Endothelial cell of umbilical vein (primary cell): Measurements from ENCODE around the gene ITPR2. TPM values are rescaled to one million over a fixed set of nuclear protein-coding genes. Genes with fewer than 3 reads are reported as not detected.

Experiments
- BruUV-seq: library from RNA; stranded (reverse); fragments of 400-500 nt; replicated peaks from 2 replicates; lab custom pipeline; 2021; lab: Mats Ljungman, UMichigan
- CTCF ChIA-PET: fragments of 300-600, 350-600 bp; sonication (Branson Sonifier 250); formaldehyde crosslinking; loops from one replicate; lab custom pipeline; 2021; ENCODE audit warnings: antibody characterized with exemption, inconsistent platforms; lab: Charles Lee
- POLR2A ChIA-PET: fragments of 300-600, 350-600 bp; sonication (Branson Sonifier 250); formaldehyde crosslinking; loops from one replicate; lab custom pipeline; 2021; ENCODE audit warnings: antibody characterized with exemption, inconsistent platforms; lab: Charles Lee
- DNase-seq: peaks from one replicate; pipeline ENCODE4 v3.0.0-alpha.2; 2011; ENCODE audit warnings: low read depth, low spot score
- FAIRE-seq: peaks from 2 replicates; lab custom pipeline; 2011; peaks lifted over from hg19 to GRCh38; lab: Jason Lieb, UNC
- H2AFZ ChIP-seq: 2 replicates; pipeline ENCODE4 v1.6.0; 2012; ENCODE audit warnings: low read depth, low read length, control low read depth, inconsistent platforms
- H3K27ac ChIP-seq: 2 replicates; pipeline ENCODE4 v1.5.1; 2011; ENCODE audit warnings: low read depth, mild to moderate bottlenecking, control low read depth, low read length, moderate library complexity; ENCODE audit not compliant: insufficient read depth
- H3K27me3 ChIP-seq, 2 experiments: 2 replicates each; pipeline versions ENCODE4 v1.6.0 to v1.6.1; 2011; ENCODE audit warnings: low read length in 2 of 2, mixed read lengths in 1 of 2; ENCODE audit not compliant: control insufficient read depth in 2 of 2, insufficient read depth in 2 of 2
- H3K36me3 ChIP-seq, 2 experiments: 2 replicates in 1 of 2; 3 replicates in 1 of 2; pipeline ENCODE4 v1.5.1; 2011; ENCODE audit warnings: low read length in 2 of 2, mild to moderate bottlenecking in 1 of 2, moderate library complexity in 1 of 2; ENCODE audit not compliant: control insufficient read depth in 2 of 2, insufficient read depth in 2 of 2; ENCODE audit errors: extremely low read depth in 1 of 2
- H3K4me1 ChIP-seq: 3 replicates; pipeline ENCODE4 v1.5.1; 2011; ENCODE audit warnings: mild to moderate bottlenecking, low read length; ENCODE audit not compliant: control insufficient read depth, insufficient read depth; ENCODE audit errors: extremely low read depth
- H3K4me2 ChIP-seq: 2 replicates; pipeline ENCODE4 v1.6.1; 2011; ENCODE audit warnings: low read length, control low read depth, mixed read lengths; ENCODE audit not compliant: insufficient read depth
- H3K4me3 ChIP-seq, 3 experiments: fragments of 200-600 bp in 1 of 3; sonication (generic), shearing (Covaris generic) in 1 of 3; replicated peaks in 1 of 3; 2 replicates each; pipeline ENCODE4 v1.5.1; 2011 to 2016; ENCODE audit warnings: control low read depth in 3 of 3, low read length in 3 of 3, mild to moderate bottlenecking in 2 of 3, inconsistent platforms in 1 of 3, low read depth in 1 of 3, moderate library complexity in 1 of 3; ENCODE audit not compliant: insufficient read depth in 1 of 3
- H3K79me2 ChIP-seq: 2 replicates; pipeline ENCODE4 v1.6.0; 2012; ENCODE audit warnings: low read length, inconsistent platforms; ENCODE audit not compliant: control insufficient read depth, insufficient read depth
- H3K9ac ChIP-seq: replicated peaks from 2 replicates; pipeline ENCODE3; 2011; ENCODE audit warnings: low read length, control low read depth; ENCODE audit not compliant: insufficient read depth; ENCODE audit errors: extremely low read depth
- H3K9me1 ChIP-seq: replicated peaks from 3 replicates; pipeline ENCODE4 v1.6.0; 2011; ENCODE audit warnings: mild to moderate bottlenecking, low read length; ENCODE audit not compliant: control insufficient read depth, insufficient read depth; ENCODE audit errors: extremely low read depth
- H3K9me3 ChIP-seq: replicated peaks from 2 replicates; pipeline ENCODE4 v1.5.1; 2012; ENCODE audit warnings: low read length, inconsistent platforms; ENCODE audit not compliant: control insufficient read depth, insufficient read depth
- H4K20me1 ChIP-seq: replicated peaks from 2 replicates; pipeline ENCODE3; 2011; ENCODE audit warnings: mild to moderate bottlenecking, low read length; ENCODE audit not compliant: control insufficient read depth, insufficient read depth; ENCODE audit errors: extremely low read depth
- CTCF ChIP-seq, 2 donors: IDR thresholded peaks; 1 replicate in 1 of 2; 2 replicates in 1 of 2; pipeline ENCODE4 v1.5.1; 2011; ENCODE audit warnings: low read length in 2 of 2, mild to moderate bottlenecking in 2 of 2, moderate library complexity in 2 of 2, control low read depth in 1 of 2, inconsistent platforms in 1 of 2, low read depth in 1 of 2; ENCODE audit not compliant: insufficient read depth in 1 of 2; ENCODE audit errors: extremely low read depth in 1 of 2
- EZH2 ChIP-seq: IDR thresholded peaks from 2 replicates; pipeline ENCODE4 v1.6.1; 2012; ENCODE audit warnings: borderline replicate concordance, low read depth, mild to moderate bottlenecking, moderate library complexity, low read length, inconsistent platforms; ENCODE audit not compliant: severe bottlenecking
- FOS ChIP-seq: IDR thresholded peaks from 2 replicates; pipeline ENCODE4 v1.6.1; 2011; ENCODE audit warnings: mild to moderate bottlenecking, low read length, moderate library complexity, borderline replicate concordance; ENCODE audit not compliant: insufficient read depth
- GATA2 ChIP-seq: IDR thresholded peaks from 2 replicates; pipeline ENCODE4 v1.7.0; 2011; ENCODE audit warnings: low read depth, mild to moderate bottlenecking, moderate library complexity, mixed read lengths, low read length; ENCODE audit not compliant: insufficient read length, insufficient read depth
- JUN ChIP-seq: IDR thresholded peaks from 2 replicates; pipeline ENCODE4 v1.6.1; 2011; ENCODE audit warnings: borderline replicate concordance, low read depth; ENCODE audit not compliant: insufficient read length, insufficient read depth
- MAX ChIP-seq: IDR thresholded peaks from 2 replicates; pipeline ENCODE4 v1.6.1; 2011; ENCODE audit not compliant: insufficient read depth, insufficient read length
- MYC ChIP-seq: IDR thresholded peaks from one replicate; pipeline ENCODE4 v1.6.1; 2011; ENCODE audit warnings: mild to moderate bottlenecking, low read depth, low read length
- POLR2A ChIP-seq: IDR thresholded peaks from 2 replicates; pipeline ENCODE4 v1.6.1; 2012; ENCODE audit warnings: low read depth, mild to moderate bottlenecking, control low read depth, low read length
- POLR2AphosphoS5 ChIP-seq: IDR thresholded peaks from 2 replicates; pipeline ENCODE4 v1.6.1; 2012; ENCODE audit warnings: low read depth, mild to moderate bottlenecking, control low read depth, low read length, moderate library complexity; ENCODE audit not compliant: insufficient read depth
- dilution Hi-C: fragments of 300-500 bp; cut with MboI; formaldehyde crosslinking; loops from one replicate; pipeline ENCODE4 v1.15.0; 2019; ENCODE audit warnings: low sequenced_read_pairs; ENCODE audit not compliant: extremely low pct_ligation_motif_present
- intact Hi-C: fragments of 100-400 bp; cut with micrococcal nuclease; formaldehyde crosslinking; loops from one replicate; pipeline ENCODE4 v1.10.0; 2022
- polyA plus RNA-seq, 4 experiments: library from polyadenylated mRNA; depleted of rRNA in 3 of 4; stranded (reverse) in 3 of 4; unstranded in 1 of 4; fragments of >200 nt; gene quantifications; 2 replicates each; pipeline versions ENCODE4 v1.2.1 to v1.2.3, GENCODE V29; 2011 to 2012; ENCODE audit warnings: missing spikeins in 1 of 4
- total RNA-seq: library from RNA; stranded (reverse); gene quantifications from 2 replicates; pipeline ENCODE4 v1.2.3, GENCODE V29; 2021

ITPR2 gene
- total and polyA plus RNA-seq, 2 donors (not counting 3 experiments of a cell fraction or from before 2014, with no cell fraction given) = 16.2 to 86.8 TPM

DNA sequence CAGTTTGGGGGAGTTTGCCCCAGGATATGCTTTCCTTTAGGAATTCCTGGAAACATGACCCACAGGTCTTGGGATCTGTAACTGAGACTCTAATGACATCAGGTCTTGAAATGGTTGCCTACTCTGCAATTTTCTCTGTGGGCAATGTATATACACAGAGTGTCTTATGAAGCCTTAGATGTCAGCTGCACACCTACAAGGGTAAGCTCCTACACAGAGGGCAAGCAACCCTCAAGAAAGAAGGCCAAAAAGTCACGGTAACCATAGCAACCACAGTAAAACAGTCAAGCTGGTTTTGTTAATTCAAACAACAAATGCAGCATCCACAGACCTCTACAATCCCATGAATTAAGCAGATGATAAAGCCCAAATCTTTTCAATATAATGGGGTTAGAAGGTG, 344.6 kb downstream of the ITPR2 start:
- H4K20me1 ChIP-seq = no peaks in the 10 kb centered on the region
- H3K27ac ChIP-seq = no peak overlapping the region
- H3K27me3 ChIP-seq = no peaks in the 10 kb centered on the region
- TF ChIP-seq CTCF (IDR thresholded peaks at IDR 0.05; ENCODE audit: extremely low read depth in 1 of 2, insufficient read depth in 1 of 2, low read depth in 1 of 2, low read length in 2 of 2) = no peak
- no peak for TF ChIP-seq JUN
- no peak for TF ChIP-seq MAX
- no peak for TF ChIP-seq POLR2A
- no peak for TF ChIP-seq EZH2
- TF ChIP-seq MYC = no peak
- no peak for TF ChIP-seq GATA2
- TF ChIP-seq POLR2AphosphoS5 = no peak
- TF ChIP-seq FOS = no peak
- intact Hi-C loops = no loop called here
- dilution Hi-C loops = no loop called here
- no peaks in the 10 kb centered on the region for H3K4me1 ChIP-seq
- BruUV-seq = no TSS peak
- H3K9me3 ChIP-seq = no peaks in the 10 kb centered on the region
- H3K4me2 ChIP-seq = no peak overlapping the region
- FAIRE-seq (no peak), DNase-seq (no peak)
- CTCF ChIA-PET = no interaction called here
- POLR2A ChIA-PET = no interaction called here
- no peak overlapping the region for H3K9ac ChIP-seq
- no peak overlapping the region for H2AFZ ChIP-seq
- no peak overlapping the region for H3K4me3 ChIP-seq
- peaks cover 2% of the 10 kb centered on the region in 2 experiments for H3K36me3 ChIP-seq
- no peaks in the 10 kb centered on the region for H3K9me1 ChIP-seq
- H3K79me2 ChIP-seq = no peaks in the 10 kb centered on the region
